ENCODE measurements around the gene TBC1D16. TPM values are rescaled to one million over a fixed set of nuclear protein-coding genes. Genes with fewer than 3 reads are reported as not detected.

Gene TBC1D16
- total RNA-seq, 1 experiment from 2014 or later = 85.8 TPM

GRCh38 chr17:80025796-80026195, 9.9 kb downstream of the TBC1D16 start:
- no peak overlapping the region for H3K27ac Mint-ChIP-seq
- H3K4me3 Mint-ChIP-seq = no peak overlapping the region
- Histone ChIP-seq H2BK20ac (ENCODE audit: low read depth, low read length, poor library complexity, severe bottlenecking) (no peak overlapping the region), H2AK5ac (ENCODE audit: insufficient read length, low read length) (no peak overlapping the region), H2AFZ (ENCODE audit: low read length) (no peak overlapping the region), H3K27ac (ENCODE audit: insufficient read length, low read depth, low read length) (no peak overlapping the region), H4K20me1 (ENCODE audit: control insufficient read depth, insufficient read depth, insufficient read length) (peaks cover 10% of the 10 kb centered on the region), H2BK15ac (ENCODE audit: low read depth, low read length) (no peak overlapping the region), H2BK120ac (ENCODE audit: low read depth, low read length, poor library complexity, severe bottlenecking) (no peak overlapping the region), H3K79me1 (ENCODE audit: insufficient read depth, low read depth, low read length, poor library complexity, severe bottlenecking) (peaks cover under 1% of the 10 kb centered on the region), H4K8ac (replicated peaks; ENCODE audit: insufficient read length, low read depth, low read length) (no peak overlapping the region), H3T11ph (ENCODE audit: low read length) (no peak overlapping the region), H3K23me2 (ENCODE audit: insufficient read length, low read depth, low read length, poor library complexity, severe bottlenecking) (no peaks in the 10 kb centered on the region), H3K4ac (ENCODE audit: low read depth, low read length) (no peak overlapping the region), H3K18ac (ENCODE audit: insufficient read length, low read depth, low read length) (no peak overlapping the region), H3K23ac (ENCODE audit: insufficient read length, low read depth, low read length) (no peak overlapping the region), H3K79me2 (ENCODE audit: insufficient read depth, low read length) (peaks cover 29% of the 10 kb centered on the region; the same call in 1 of the 2 replicates), H4K5ac (ENCODE audit: insufficient read length, low read depth, low read length) (no peak overlapping the region), H3K4me2 (ENCODE audit: insufficient read depth, insufficient read length, low read length) (no peak overlapping the region), H3K14ac (ENCODE audit: insufficient read depth, low read length) (no peak overlapping the region), H3K56ac (ENCODE audit: insufficient read length, low read depth, low read length) (no peak overlapping the region), H3K4me1 (ENCODE audit: insufficient read depth, low read length) (peaks cover 3% of the 10 kb centered on the region; the same call in 1 of the 2 replicates), H3K27me3 (ENCODE audit: insufficient read depth, low read length) (no peaks in the 10 kb centered on the region), H3K9me3 (ENCODE audit: control insufficient read depth, low read depth, low read length) (no peaks in the 10 kb centered on the region), H4K91ac (ENCODE audit: insufficient read length, low read depth, low read length) (no peak overlapping the region), H2BK12ac (ENCODE audit: insufficient read length, low read depth, low read length) (no peak overlapping the region), H2BK5ac (ENCODE audit: insufficient read length, low read length) (no peak overlapping the region), H3K9ac (ENCODE audit: extremely low read depth, insufficient read length, low read length) (no peak overlapping the region)
- peaks cover 13 to 24% of the 10 kb centered on the region in 2 experiments for H3K4me1 Mint-ChIP-seq
- DNase-seq = no peak
- H3K36me3 Mint-ChIP-seq (ENCODE audit: insufficient read depth in 1 of 3, low read depth in 3 of 3) = peaks cover 7 to 20% (median 11%) of the 10 kb centered on the region in 3 experiments; a peak in 6 of 7 replicates
- no CpG with 5 or more reads among the region's 10 CpGs for WGBS (ENCODE audit: extremely low coverage, insufficient read length, low lambda C conversion rate)
- peaks cover 0 to 5% of the 10 kb centered on the region in 2 experiments; a peak in 1 of 5 replicates for H3K9me3 Mint-ChIP-seq
- no peaks in the 10 kb centered on the region for H3K27me3 Mint-ChIP-seq (ENCODE audit: low read depth)
- TF ChIP-seq CTCF (conservative IDR thresholded peaks at IDR 0.05) = no peak
